DMS53 treated with DMSO at 0.1 percent for 48 hours (cell line): Measurements from ENCODE around the gene APBB1IP.
"Not testable (repeated sequence)": the region's sequence is repeated elsewhere in the genome, so short reads cannot be mapped to it uniquely, and the experiment has no call there.

ENCODE experiments used
- DNase-seq: peaks from one replicate; lab custom pipeline; 2025; ENCODE audit not compliant: unreplicated experiment; lab: John Stamatoyannopoulos, UW

The APBB1IP gene

DNA sequence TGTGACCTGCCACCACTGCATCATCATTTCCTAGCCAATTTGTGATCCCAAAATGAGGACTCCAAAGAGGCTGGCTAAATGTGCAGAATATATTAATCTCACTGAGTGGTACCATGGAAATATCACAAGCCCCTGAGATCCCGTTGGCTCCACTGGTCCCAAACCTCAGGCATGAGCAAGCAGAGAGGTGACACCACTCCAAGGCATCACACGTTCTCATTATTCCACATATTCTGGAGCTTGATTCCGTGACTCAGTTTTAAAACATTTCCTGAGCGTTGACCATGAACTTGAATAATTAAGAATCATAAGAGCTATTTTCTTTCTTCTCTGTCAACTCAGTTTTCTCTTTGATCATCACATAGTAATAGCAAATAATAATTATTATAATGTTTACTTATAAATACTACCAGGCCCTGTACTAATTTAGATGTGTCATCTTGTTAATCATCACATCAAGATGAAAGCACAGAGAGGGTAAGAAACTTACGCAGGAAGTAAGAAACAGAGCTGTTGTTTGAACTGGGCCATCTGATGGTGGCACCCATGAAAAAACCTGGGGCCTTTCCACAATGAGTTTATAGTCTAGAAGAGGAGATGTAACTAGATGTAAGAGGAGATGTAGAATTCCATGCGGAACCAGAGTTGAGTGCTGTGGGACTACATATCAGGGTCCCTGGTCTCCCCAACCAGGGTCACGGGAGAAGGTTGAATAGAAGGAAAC, 3.5 kb downstream of the APBB1IP start:
- no peak for DNase-seq

DNA sequence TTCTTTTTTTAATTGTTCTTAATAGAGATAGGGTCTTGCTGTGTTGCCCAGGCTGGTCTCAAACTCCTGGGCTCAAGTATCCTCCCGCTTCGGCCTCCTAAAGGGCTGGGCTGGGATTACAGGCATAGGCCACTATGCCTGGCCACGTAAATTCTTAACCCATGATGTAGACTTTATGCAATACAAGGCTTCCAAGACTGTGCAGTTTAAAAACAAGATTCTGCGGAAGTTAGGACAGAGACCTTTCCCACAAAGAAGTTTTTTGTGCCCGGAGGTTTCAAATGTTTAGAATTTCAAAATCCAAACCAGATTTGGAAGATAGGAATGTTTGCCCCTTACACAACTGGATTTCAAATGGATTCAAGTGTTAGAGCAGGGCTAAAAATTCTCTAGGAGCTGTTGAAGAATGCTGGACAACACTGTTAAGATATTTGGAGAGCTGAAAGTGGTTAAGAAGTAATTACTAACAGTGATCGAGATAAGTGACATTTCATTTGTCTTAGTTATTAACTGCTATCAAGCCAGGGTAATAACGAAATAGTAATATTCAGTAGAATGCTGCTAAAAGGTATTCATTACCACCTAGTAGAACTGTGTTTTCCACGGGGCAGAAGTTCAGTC, 7.4 kb downstream of the APBB1IP start:
- DNase-seq, result no peak

DNA sequence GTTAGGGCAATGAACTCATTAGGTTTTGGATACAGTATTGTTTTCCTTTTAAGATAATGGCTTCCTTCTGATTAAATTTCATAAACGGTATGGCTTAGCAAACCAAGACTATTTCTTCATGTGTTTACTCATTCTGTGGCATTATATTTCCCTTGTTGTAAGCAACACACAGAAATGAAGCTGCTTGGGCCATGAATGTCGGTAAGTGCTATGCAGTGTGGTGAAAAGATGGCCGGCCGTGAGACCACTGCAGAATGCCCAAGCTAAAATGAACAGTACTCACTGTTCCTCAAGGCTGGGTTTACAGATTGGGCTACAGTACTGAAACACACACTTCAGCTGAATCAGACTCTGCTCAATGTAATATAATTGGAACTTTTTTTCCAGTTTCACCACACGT, 8.1 kb downstream of the APBB1IP start:
- no peak for DNase-seq

DNA sequence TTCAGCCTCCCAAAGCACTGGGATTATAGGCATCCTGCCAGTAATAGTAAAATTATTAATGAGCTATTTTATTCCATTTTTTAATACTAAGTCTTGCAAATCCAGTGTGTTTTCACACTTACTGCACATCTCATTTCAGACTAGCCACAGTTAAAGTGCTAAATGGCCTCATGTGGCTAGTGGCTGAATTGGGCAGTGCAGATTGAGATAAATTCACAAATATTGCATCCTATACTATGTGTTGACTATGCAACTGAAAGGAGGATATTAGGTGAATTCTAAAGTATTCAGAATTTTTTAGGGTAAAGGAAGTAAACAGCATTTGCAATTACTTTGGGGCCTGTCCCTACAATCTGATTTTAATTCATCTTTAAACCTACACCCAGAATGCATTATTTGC, 10.2 kb downstream of the APBB1IP start:
- DNase-seq, result no peak

DNA sequence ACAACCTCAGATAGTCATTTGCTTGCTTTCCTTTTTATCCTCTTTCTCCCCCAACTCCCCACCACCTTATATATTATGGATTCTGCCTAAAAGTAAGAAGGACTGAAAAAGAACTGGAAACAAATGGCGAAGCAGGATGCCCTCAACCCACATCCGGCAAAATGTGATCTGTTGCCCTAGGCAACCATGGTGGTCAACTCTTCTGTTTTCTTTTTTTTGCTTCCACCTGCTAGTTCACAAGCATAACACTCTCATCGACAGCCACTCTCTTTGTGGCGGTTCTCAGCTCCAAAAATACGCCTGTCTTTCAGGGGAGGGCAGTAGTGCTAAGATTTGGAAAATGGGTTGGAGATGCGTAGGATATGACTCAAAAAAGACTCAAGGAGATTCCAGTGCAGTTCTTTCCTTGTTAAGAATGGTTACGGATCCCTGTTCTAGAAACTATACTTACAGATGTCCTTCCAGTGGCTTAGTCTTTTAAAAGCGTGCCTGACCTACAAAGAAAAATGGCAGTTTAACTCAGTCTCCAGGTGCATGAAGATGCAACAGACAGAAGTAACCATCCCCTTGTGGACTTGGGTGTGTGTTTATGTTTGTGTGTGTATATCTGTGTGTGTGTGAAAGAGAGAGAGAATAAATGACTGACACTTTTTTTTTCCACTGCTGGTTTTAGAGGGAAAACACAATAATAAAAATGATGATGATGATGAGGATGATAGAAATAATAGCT, 10.7 kb downstream of the APBB1IP start:
- no peak for DNase-seq

DNA sequence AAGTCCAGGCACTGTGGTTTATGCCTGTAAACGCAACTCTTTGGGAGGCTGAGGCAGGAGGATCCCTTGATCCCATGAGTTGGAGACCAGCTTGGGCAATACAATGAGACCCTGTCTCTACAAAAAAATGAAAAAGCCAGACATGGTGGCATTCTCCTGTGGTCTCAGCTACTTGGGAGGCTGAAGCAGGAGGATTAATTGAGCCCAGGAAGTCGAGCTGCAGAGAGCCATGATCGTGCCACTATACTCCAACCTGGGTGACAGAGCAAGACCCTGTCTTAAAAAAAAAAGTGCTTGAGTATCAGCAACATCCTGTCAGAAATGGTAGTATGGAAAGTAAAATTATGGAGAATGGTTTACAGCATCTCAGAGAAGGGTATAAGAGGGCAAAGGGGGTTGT, 11.6 kb downstream of the APBB1IP start:
- DNase-seq, result no peak

DNA sequence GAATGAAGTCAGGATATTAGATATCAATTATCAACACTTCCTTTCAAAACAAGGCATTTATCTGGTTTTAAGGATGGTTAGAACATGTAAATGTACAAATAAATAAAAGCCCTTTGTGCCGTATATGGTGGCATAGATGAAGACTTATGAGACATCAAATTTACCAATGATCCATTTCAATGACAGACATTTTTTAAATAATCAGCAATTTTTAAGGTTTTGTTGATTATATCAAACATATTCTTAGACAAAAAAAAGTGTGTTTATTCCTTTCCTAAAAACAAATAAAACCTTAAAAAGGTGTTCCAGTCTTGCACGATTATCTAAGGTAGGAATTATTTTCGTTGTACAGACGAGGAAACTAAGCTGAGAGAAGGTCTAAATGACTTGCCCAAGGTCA, 13.8 kb downstream of the APBB1IP start:
- DNase-seq, result no peak

DNA sequence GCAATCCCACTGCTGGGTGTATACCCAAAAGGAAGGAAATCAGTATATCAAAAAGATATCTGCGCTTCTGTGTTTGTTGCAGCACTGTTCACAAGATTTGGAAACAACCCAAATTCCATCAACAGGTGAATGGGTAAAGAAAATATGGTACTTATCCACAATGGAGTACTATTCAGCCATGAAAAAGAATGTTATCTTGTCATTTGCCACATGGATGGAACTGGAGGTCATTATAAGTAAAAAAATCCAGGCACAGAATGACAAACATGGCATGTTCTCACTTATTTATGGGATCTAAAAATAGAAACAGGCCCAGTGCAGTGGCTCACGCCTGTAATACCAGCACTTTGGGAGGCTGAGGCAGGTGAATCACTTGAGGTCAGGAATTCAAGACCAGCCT, 15.7 kb downstream of the APBB1IP start:
- no peak for DNase-seq

DNA sequence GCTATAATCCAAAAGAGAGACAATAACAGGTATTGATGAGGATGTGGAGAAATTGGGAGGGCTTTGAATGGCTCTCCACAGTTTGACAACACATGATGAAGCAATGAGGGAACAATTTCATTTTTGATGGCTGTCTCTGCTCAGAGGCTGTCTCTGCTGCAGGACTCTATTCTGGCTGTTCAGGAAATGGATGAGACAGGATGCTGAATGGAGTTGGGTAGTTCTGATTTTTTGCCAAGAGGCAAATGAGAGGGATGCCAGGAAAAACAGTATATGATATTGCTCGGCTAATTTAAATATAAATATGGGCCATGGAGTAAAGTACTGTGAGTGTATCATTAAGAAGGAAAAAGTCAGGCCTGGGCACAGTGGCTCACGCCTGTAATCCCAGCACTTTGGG, 16.8 kb downstream of the APBB1IP start:
- DNase-seq, result no peak

DNA sequence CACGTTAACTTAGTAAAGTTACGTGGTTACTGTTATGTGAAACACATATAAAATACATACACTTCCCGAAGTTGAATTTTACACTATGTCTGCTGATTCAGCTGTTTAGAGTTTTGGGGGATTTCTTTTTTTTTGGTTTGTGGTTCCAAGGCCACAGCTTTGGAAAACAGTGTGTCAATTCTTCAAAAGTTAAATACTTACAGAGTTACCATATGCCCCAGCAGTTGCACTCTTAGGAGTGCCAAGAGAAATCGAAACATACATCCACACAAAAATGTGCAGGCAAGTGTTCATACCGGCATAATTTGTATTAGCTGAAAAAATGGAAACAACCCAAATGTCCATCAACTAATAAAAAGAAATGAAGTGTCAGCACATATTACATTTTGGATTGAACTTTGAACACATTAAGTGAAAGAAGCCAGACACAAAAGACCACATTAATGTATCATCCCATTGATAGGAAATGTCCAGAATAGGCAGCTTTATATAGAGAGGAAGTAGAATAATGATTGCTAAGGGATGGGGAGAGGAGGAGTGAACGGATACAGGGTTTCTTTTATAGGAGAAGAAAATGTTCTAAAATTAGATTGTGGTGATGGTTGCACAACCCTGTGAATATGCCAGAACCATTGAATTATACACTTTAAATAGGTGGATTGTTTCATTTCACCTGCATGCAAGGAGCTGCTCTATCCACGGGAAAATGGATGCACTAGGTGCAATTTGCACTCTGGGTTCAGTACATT, 17.6 kb downstream of the APBB1IP start:
- DNase-seq, result no peak

DNA sequence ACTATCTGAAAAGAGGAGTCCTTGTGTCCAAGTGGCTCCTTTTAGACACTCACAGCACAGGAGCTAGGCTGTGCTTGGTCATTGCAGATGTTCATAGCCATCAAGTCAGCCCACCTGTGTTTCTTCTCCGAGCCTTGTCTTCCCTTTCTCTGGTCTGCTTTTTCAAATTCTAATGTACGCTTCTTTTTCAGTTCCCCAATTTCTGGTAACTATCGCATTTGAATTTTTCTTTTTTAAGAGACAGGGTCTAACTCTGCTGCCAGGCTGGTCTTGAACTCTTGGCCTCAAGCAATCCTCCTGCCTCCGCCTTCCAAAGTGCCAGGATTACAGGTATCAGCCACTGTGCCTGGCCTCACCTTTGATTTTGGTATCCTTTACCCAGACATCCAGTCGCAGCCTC, 18.9 kb downstream of the APBB1IP start:
- no peak for DNase-seq

DNA sequence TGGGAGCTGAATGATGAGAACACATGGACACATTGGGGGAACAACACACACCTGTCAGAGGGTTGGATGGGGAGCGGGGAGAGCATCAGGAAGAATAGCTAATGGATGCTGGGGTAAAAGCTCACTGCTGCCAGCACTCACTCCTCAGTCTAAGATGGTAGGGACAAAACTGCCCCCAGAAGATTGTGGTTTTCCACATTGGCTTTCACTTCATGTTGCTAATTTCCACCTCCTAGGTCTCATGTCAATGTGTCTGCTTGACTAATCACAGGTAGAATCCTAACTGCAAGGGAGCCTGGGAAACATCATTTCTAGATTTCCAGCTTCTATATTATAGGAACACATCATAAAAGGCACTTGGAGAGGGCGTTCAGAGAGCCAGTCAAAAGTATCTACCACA, 22.6 kb downstream of the APBB1IP start:
- no peak for DNase-seq

DNA sequence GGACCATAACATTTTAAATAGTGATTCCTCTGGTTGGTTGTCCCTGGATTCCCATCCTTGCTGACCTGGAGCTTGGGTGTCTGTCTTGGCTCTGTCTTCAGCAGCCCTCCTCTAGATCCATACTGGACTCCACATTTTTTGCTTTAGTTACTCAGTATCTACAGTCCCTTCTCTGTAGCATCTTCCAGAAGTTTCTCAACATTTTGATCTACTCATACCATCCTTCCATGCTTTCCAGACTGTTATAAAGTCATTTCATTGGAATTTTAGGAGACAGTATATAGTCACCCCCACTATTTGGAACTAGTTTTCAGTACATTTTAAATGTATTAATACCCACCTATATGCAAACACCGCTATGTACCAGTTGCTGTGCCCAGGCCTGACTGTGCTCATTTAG, 25.8 kb downstream of the APBB1IP start:
- no peak for DNase-seq

DNA sequence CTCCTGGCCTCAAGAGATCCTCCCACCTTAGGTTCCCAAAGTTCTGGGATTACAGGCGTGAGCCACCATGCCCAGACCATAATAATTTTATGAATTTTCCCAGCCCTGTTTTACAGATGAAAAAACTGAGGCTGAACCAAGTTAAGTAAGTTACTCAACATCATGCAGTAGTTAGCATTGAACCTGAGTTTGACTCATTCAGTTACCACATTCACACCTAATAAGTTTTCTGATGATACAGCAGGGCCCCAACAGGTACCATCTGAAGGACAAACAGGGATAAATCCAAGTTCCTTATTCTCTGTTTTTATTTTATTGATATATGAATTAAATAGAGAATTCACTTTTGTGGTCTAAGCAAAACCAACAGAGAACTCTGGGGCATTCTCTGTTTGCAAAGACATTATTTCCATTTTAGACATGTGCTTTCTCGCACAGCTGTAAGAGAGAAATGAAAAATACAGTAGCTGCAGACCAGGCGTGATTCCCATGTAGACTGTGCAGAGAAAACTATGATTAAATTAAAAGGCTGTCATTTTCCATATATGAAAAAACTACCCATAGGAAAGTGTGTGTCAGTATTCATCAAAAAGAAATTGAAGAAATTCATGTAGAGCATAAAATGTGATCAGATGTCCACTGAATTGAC, 26.6 kb downstream of the APBB1IP start:
- DNase-seq, result no peak

DNA sequence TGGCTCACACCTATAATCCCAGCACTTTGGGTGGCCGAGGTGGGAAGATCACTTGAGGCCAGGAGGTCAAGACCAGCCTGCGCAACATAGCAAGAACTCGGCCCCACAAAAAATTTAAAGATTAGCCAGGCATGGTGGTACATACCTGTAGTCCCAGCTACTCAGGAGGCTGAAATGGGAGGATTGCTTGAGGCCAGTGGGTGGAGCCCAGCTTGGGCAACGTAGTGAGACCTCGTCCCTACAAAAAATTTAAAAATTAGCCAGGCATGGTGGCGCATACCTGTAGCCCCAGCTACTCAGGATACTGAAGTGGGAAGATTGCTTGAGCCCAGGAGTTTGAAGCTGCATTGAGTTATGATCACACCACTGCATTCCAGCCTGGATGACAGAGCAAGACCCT, 28.4 kb downstream of the APBB1IP start:
- DNase-seq, result not testable (repeated sequence)

DNA sequence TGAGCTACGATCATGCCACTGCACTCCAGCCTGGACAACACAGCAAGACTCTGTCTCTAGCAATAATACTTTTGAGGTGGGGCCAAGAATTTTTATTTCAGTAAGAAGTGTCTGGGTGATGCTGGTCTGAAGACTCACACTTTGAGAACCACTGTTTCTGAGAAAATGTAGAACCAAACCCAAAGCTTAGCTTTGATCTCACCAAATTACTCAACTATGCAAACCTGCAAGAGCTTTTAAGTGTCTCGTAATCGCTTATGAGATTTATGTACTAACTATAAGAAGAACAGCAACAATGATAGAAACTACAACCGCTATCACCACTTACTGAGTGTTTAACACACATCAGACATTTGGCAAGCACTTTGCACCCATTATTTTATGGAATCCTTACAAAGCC, 29.5 kb downstream of the APBB1IP start:
- no peak for DNase-seq

DNA sequence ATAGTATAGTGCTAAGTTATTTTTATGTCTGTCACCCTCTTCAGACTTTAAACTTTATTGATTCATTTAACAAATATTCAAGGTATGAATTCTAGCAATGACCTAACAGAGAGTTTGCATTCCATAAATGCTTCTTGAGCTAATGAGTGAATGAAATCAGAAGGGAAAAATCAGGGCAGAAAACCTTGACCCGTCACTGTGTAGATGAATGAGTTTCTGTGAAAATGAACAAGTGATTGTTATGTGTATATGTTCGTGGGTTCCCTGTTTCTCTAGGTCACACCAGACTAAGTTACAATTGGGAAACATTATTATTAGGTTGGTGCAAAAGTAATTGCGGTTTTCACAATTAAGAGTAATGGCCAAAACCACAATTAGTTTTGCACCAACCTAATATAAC, 30.1 kb downstream of the APBB1IP start:
- DNase-seq, result no peak

DNA sequence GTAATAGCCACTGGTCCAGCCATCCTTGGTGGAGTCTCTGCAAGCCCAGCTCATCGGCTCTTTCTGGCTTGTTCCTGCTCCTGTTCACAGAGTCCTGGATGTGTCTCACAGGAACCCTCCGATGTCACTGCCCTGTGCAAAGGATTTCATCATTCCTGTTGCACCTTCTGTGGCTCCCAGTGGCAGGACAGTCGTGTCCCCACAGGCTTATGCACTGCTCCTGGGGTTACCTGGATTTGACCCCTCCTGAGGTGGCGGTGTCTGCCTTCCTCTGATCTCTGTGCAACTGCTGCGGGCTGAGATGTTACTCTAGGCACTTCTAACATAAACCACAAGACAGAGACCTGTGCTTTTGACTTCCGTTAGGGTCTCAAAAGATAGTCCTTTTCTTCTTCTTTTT, 30.6 kb downstream of the APBB1IP start:
- no peak for DNase-seq

DNA sequence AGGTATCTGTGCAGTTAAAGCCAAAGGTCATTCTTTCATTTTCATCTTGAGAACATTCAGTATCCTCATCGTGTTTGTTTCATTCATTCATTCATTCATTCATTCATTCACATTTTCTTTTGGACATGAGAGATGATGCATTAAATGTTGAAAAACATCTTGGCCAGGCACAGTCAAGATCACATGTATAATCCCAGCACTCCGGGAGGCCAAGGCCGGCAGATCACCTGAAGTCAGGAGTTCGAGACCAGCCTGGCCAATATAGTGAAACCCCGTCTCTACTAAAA, 34.3 kb downstream of the APBB1IP start:
- DNase-seq, result no peak

DNA sequence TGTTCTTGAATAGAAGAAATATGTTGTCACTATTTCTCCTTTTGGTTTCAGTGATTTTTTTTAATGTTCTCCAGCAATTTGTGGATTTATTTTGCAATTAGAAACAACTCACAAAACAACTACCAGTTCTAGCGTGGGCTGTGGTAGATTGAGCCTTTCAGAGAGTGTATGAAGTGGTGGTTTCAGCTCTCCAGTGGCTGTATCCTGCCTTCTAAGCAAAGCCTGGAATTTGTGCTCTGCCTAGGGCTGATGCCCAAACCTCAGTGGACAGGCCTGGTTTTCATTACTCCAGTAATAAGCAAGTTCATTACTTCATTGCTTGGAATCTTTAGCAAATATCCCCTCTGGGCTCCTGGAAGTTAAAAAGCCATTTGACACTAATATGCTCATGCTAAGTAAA, 35.9 kb downstream of the APBB1IP start:
- DNase-seq, result no peak

DNA sequence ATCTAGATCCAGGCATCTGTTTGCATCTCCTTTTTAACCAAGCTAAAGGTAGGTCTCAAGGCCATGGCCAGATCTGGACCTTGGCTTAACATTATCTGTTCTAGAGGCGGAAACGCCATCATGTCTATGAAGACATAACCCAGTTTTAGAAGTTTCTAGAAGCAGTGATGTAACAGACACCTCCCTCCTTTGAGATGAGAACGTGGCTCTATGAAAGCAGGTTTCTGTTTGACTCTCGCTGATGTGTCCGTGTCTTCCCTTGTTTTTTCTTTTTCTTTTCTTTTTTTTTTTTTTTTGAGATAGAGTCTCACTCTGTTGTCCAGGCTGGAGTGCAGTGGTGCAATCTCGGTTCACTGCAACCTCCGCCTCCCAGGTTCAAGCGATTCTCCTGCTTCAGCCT, 36.7 kb downstream of the APBB1IP start:
- not testable (repeated sequence) for DNase-seq
